HG02588 (cell line): Measurements from ENCODE around the gene SLCO3A1.

Source experiments
- ATAC-seq: cut with Tn5 transposase; IDR thresholded peaks from one replicate; pipeline ENCODE4 v1.9.1; 2021; ENCODE audit warnings: mild to moderate bottlenecking, moderate library complexity; ENCODE audit not compliant: unreplicated experiment

The SLCO3A1 gene

GRCh38 chr15:91881569-91882297, 28.2 kb downstream of the SLCO3A1 start:
- no peak for ATAC-seq

- ATAC-seq = no peak
Observed at GRCh38 chr15:91882858-91883586, 29.5 kb downstream of the SLCO3A1 start.

- no peak for ATAC-seq
Observed at GRCh38 chr15:91884606-91885005, 31.1 kb downstream of the SLCO3A1 start.

GRCh38 chr15:91885054-91885453, 31.5 kb downstream of the SLCO3A1 start:
- ATAC-seq = no peak

GRCh38 chr15:91885714-91886270, 32.3 kb downstream of the SLCO3A1 start:
- no peak for ATAC-seq

GRCh38 chr15:91886878-91887277, 33.4 kb downstream of the SLCO3A1 start:
- no peak for ATAC-seq

- no peak for ATAC-seq
Observed at GRCh38 chr15:91887321-91887720, 33.8 kb downstream of the SLCO3A1 start.

GRCh38 chr15:91887921-91888373, 34.4 kb downstream of the SLCO3A1 start:
- ATAC-seq = no peak

- ATAC-seq = no peak
Observed at GRCh38 chr15:91889111-91889815, 35.8 kb downstream of the SLCO3A1 start.

GRCh38 chr15:91890614-91891013, 37.1 kb downstream of the SLCO3A1 start:
- no peak for ATAC-seq

- no peak for ATAC-seq
Observed at GRCh38 chr15:91891101-91891500, 37.6 kb downstream of the SLCO3A1 start.

GRCh38 chr15:91891788-91892345, 38.4 kb downstream of the SLCO3A1 start:
- ATAC-seq = no peak

GRCh38 chr15:91892436-91892835, 38.9 kb downstream of the SLCO3A1 start:
- ATAC-seq = no peak

GRCh38 chr15:91894606-91895005, 41.1 kb downstream of the SLCO3A1 start:
- ATAC-seq = no peak

GRCh38 chr15:91895051-91895450, 41.5 kb downstream of the SLCO3A1 start:
- no peak for ATAC-seq

- no peak for ATAC-seq
Observed at GRCh38 chr15:91896341-91897055, 43.0 kb downstream of the SLCO3A1 start.

- ATAC-seq = no peak
Observed at GRCh38 chr15:91897585-91898372, 44.3 kb downstream of the SLCO3A1 start.

- ATAC-seq = no peak
Observed at GRCh38 chr15:91898843-91899242, 45.3 kb downstream of the SLCO3A1 start.

- ATAC-seq = no peak
Observed at GRCh38 chr15:91904942-91905341, 51.4 kb downstream of the SLCO3A1 start.

- no peak for ATAC-seq
Observed at GRCh38 chr15:91908391-91908790, 54.9 kb downstream of the SLCO3A1 start.
